WTC11 (cell line): ENCODE measurements around the gene RMI1. TPM values are rescaled to one million over a fixed set of nuclear protein-coding genes. Genes with fewer than 3 reads are reported as not detected.

Source experiments
- ATAC-seq: fragments of 200-7000 bp; cut with Tn5 transposase; 2 replicates; pipeline ENCODE4 v1.10.0; 2021; ENCODE audit warnings: mild to moderate bottlenecking, moderate library complexity
- CTCF ChIA-PET: fragments of 300-600 bp; sonication (Branson Sonifier 250); formaldehyde crosslinking; loops from one replicate; lab custom pipeline; 2021; ENCODE audit warnings: antibody characterized with exemption; lab: Charles Lee
- POLR2A ChIA-PET: fragments of 350-600 bp; sonication (Branson Sonifier 250); formaldehyde crosslinking; loops from one replicate; lab custom pipeline; 2021; ENCODE audit warnings: antibody characterized with exemption; lab: Charles Lee
- DNase-seq: peaks from one replicate; pipeline ENCODE4 v3.0.0; 2021; ENCODE audit warnings: low spot score
- H3K27ac Mint-ChIP-seq: 2 replicates; pipeline ENCODE4 v1.8.0; 2021; ENCODE audit warnings: mixed read lengths
- H3K27me3 Mint-ChIP-seq: 2 replicates; pipeline ENCODE4 v1.8.0; 2021; ENCODE audit warnings: low read depth, mild to moderate bottlenecking, moderate library complexity, mixed read lengths
- H3K36me3 Mint-ChIP-seq: 2 replicates; pipeline ENCODE4 v1.8.0; 2021; ENCODE audit warnings: mixed read lengths
- H3K4me1 Mint-ChIP-seq: 2 replicates; pipeline ENCODE4 v1.8.0; 2022; ENCODE audit warnings: mixed read lengths
- H3K4me3 Mint-ChIP-seq: 2 replicates; pipeline ENCODE4 v1.8.0; 2021; ENCODE audit warnings: mild to moderate bottlenecking, moderate library complexity, mixed read lengths
- H3K9me3 Mint-ChIP-seq: 2 replicates; pipeline ENCODE4 v1.8.0; 2021; ENCODE audit warnings: mixed read lengths
- AFF4 ChIP-seq: sonication (generic); formaldehyde crosslinking; IDR thresholded peaks from 2 replicates; pipeline ENCODE4 v1.8.1; 2023; ENCODE audit warnings: mild to moderate bottlenecking, missing genetic modification reagents, borderline replicate concordance
- ATF1 ChIP-seq: sonication (generic); formaldehyde crosslinking; IDR thresholded peaks from 2 replicates; pipeline ENCODE4 v1.8.1; 2023; ENCODE audit warnings: mild to moderate bottlenecking, moderate library complexity, missing genetic modification reagents
- ATF6 ChIP-seq: sonication (generic); formaldehyde crosslinking; IDR thresholded peaks from 2 replicates; pipeline ENCODE4 v1.8.1; 2023; ENCODE audit warnings: mild to moderate bottlenecking, missing genetic modification reagents
- CDX4 ChIP-seq: fragments of 250-450 bp; sonication (Bioruptor Pico); IDR thresholded peaks from 2 replicates; pipeline ENCODE4 v1.9.0; 2021; ENCODE audit warnings: moderate library complexity, mild to moderate bottlenecking, inconsistent platforms, borderline replicate concordance
- CTCF ChIP-seq: fragments of 200-600 bp; IDR thresholded peaks from 2 replicates; pipeline ENCODE4 v1.8.0; 2022; ENCODE audit warnings: antibody characterized with exemption
- E2F1 ChIP-seq: sonication (generic); formaldehyde crosslinking; IDR thresholded peaks from 2 replicates; pipeline ENCODE4 v1.8.0; 2022; ENCODE audit warnings: mild to moderate bottlenecking, missing genetic modification reagents
- E2F5 ChIP-seq: sonication (generic); formaldehyde crosslinking; IDR thresholded peaks from 2 replicates; pipeline ENCODE4 v1.8.1; 2022; ENCODE audit warnings: mild to moderate bottlenecking, moderate library complexity, missing genetic modification reagents
- EMX1 ChIP-seq: fragments of 250-450 bp; sonication (Bioruptor Pico); IDR thresholded peaks from 2 replicates; pipeline ENCODE4 v1.8.0; 2021; ENCODE audit warnings: mild to moderate bottlenecking
- FOXK1 ChIP-seq: sonication (generic); formaldehyde crosslinking; IDR thresholded peaks from 2 replicates; pipeline ENCODE4 v1.8.0; 2022; ENCODE audit warnings: mild to moderate bottlenecking, moderate library complexity, missing genetic modification reagents
- GABPB1 ChIP-seq: sonication (generic); formaldehyde crosslinking; IDR thresholded peaks from 2 replicates; pipeline ENCODE4 v1.8.1; 2023; ENCODE audit warnings: mild to moderate bottlenecking, missing genetic modification reagents
- HMGXB4 ChIP-seq: sonication (generic); formaldehyde crosslinking; IDR thresholded peaks from 2 replicates; pipeline ENCODE4 v1.8.1; 2023; ENCODE audit warnings: mild to moderate bottlenecking, moderate library complexity, missing genetic modification reagents
- PREB ChIP-seq: sonication (generic); formaldehyde crosslinking; IDR thresholded peaks from 2 replicates; pipeline ENCODE4 v1.8.1; 2022; ENCODE audit warnings: mild to moderate bottlenecking, missing genetic modification reagents, moderate library complexity, borderline replicate concordance
- RORB ChIP-seq: fragments of 250-450 bp; sonication (Bioruptor Pico); IDR thresholded peaks from 2 replicates; pipeline ENCODE4 v1.9.0; 2021; ENCODE audit warnings: mild to moderate bottlenecking
- SMAD3 ChIP-seq: sonication (generic); formaldehyde crosslinking; IDR thresholded peaks from 2 replicates; pipeline ENCODE4 v1.8.0; 2022; ENCODE audit warnings: missing genetic modification reagents, mild to moderate bottlenecking, borderline replicate concordance
- ZBTB21 ChIP-seq: sonication (generic); formaldehyde crosslinking; IDR thresholded peaks from 2 replicates; pipeline ENCODE4 v1.8.1; 2023; ENCODE audit warnings: mild to moderate bottlenecking, missing genetic modification reagents, borderline replicate concordance
- ZBTB43 ChIP-seq: sonication (generic); formaldehyde crosslinking; IDR thresholded peaks from 2 replicates; pipeline ENCODE4 v1.8.1; 2023; ENCODE audit warnings: mild to moderate bottlenecking, missing genetic modification reagents
- ZMAT4 ChIP-seq: fragments of 250-450 bp; sonication (Bioruptor Pico); IDR thresholded peaks from 2 replicates; pipeline ENCODE4 v1.9.0; 2021; ENCODE audit warnings: mild to moderate bottlenecking
- ZNF416 ChIP-seq: fragments of 250-450 bp; sonication (Bioruptor Pico); IDR thresholded peaks from 2 replicates; pipeline ENCODE4 v1.9.0; 2021; ENCODE audit warnings: mild to moderate bottlenecking, inconsistent platforms
- total RNA-seq: library from RNA; stranded (reverse); gene quantifications from 3 replicates; pipeline ENCODE4 v1.2.3, GENCODE V29; 2021

The RMI1 gene
- total RNA-seq, 1 experiment from 2014 or later: 25.8 TPM

GRCh38 chr9:83930881-83931280 lies 49.7 kb upstream of the RMI1 start (continued):
- TF ChIP-seq EMX1 (CRISPR knock-in tag) (no peak), ATF1 (CRISPR knock-in tag) (no peak), E2F5 (CRISPR knock-in tag) (no peak)

- TF ChIP-seq HMGXB4 (no peak), RORB (CRISPR knock-in tag) (no peak), AFF4 (CRISPR knock-in tag) (no peak), ZBTB21 (CRISPR knock-in tag) (no peak), SMAD3 (CRISPR knock-in tag) (no peak), CDX4 (CRISPR knock-in tag) (no peak), E2F1 (no peak), CTCF (no peak), ATF1 (CRISPR knock-in tag) (no peak)
- Mint-ChIP-seq H3K27me3 (no peaks in the 10 kb centered on the region), H3K36me3 (no peaks in the 10 kb centered on the region), H3K27ac (no peak overlapping the region), H3K9me3 (no peaks in the 10 kb centered on the region), H3K4me1 (peaks cover 12% of the 10 kb centered on the region), H3K4me3 (no peak overlapping the region)
- ATAC-seq (no peak), DNase-seq (no peak)
- ChIA-PET CTCF (no interaction called here), POLR2A (no interaction called here)
Observed at GRCh38 chr9:83932011-83932410, 48.6 kb upstream of the RMI1 start.

- no peak for DNase-seq
- ChIA-PET CTCF (interaction anchor here (0.7 kb wide), 1 partner anchor 99 kb away, joined by 3 read pairs; no protein-coding TSS in a partner anchor), POLR2A (no interaction called here)
- TF ChIP-seq ZNF416 (CRISPR knock-in tag) (no peak), ZMAT4 (no peak), FOXK1 (CRISPR knock-in tag) (no peak), PREB (CRISPR knock-in tag) (no peak), GABPB1 (CRISPR knock-in tag) (no peak), ZBTB43 (CRISPR knock-in tag) (no peak), ATF6 (CRISPR knock-in tag) (no peak)
Observed at GRCh38 chr9:83932851-83933250, 47.8 kb upstream of the RMI1 start.

More at GRCh38 chr9:83932851-83933250, 47.8 kb upstream of the RMI1 start:
- Mint-ChIP-seq H3K27me3 (no peaks in the 10 kb centered on the region), H3K36me3 (no peaks in the 10 kb centered on the region), H3K4me3 (no peak overlapping the region), H3K9me3 (no peaks in the 10 kb centered on the region), H3K27ac (no peak overlapping the region), H3K4me1 (peaks cover 17% of the 10 kb centered on the region)
- no peak for ATAC-seq
